Measurements from ENCODE around the gene GOLGB1.
"Not testable (repeated sequence)": the region's sequence is repeated elsewhere in the genome, so short reads cannot be mapped to it uniquely, and the experiment has no call there.

GOLGB1 gene

DNA sequence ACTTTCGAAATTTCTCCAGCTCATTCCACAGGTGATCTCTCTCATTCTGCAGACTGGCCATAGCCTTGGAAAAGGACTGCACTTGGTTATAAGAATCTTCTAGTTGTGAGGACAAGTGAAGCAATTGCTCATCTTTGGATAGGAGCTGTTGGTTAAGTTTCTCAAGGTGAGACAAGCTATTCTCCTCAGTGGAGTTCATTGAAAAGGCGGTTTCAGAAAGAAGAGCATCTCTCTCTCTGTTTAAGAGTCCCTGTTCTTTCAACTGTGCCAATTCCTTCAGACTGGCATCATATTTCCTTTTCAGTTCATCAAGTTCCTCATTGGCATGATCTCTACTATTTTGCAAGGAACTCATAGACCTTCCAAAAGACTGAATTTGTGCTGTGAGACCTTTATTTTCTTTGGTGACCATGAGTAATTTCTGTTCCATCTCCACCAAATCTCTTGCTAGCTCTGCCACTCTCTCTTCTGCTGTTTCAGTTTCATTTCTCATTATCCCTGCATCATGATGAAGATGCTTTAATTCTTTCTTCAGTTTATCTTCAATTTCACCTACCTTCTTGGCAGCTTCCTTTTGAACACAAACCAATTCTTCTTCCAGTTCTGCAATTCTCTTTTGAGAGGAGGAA is 58.6 kb downstream of the GOLGB1 start:
- peak in 1 of 5 donors; percentile 53 for DNase-seq

DNA sequence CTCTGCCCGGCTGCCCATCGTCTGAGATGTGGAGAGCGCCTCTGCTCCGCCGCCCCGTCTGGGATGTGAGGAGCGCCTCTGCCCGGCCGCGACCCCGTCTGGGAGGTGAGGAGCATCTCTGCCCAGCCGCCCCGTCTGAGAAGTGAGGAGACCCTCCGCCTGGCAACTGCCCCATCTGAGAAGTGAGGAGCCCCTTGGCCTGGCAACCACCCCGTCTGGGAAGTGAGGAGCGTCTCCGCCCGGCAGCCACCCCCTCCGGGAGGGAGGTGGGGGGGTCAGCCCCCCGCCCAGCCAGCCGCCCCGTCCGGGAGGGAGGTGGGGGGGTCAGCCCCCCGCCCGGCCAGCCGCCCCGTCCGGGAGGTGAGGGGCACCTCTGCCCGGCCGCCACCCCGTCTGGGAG is 60.8 kb downstream of the GOLGB1 start:
- not testable (repeated sequence) for DNase-seq

DNA sequence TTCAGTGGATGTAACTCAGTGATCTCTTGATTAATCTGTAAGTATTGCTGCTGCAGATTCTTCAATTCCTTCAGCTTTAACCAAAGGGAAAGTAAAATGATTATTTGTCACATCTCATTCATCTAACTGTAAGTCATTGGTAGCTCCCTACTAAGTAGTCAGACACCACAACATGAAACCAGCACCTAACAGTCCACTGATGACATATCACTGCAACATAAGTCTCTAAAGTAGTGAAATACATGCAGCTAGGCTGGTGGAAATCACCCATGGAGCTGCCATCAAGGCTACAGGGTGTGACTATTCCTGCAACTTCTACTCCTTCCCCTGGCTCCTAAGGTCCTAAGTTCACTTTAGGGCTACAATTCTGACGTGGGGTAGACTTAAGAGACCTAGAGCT is 67.7 kb downstream of the GOLGB1 start:
- DNase-seq, result peak in 1 of 5 donors; percentile 38

DNA sequence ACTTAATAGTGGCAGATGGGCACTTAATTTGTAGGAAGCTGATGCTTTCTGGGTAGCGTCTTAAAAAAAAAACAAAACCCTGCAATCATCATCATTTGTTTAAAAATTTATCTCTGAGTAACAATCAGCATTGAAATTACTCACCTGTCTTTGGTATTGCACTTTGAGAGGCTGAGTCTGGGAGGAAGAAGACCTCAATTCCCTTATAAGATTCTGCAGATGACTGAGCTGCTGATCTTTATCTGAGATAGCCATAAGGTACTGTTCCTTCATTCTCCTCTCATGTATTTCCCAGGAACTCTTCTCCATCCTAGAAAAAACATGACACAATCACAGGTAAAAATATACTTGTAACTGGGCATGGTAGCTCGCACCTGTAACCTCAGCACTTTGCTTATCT is 72.4 kb downstream of the GOLGB1 start:
- DNase-seq, result no peak

DNA sequence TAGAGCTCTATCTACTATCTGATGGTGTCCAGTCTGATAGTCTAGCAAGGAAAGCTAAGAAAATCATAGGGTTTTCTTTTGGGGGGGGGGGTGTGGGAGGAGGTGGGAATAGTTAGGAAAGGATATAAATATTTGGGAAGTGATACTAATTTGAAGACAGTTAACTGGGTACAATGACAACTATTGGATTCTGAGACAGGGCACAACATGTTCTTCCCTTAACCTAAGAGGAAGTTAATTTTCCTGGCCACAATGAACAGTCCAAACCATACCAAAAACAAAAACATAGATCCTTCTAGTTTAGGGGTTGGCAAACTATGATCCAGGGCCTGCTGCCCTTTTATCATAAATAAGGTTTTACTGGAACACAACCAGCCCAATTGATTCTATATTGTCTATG is 78.9 kb downstream of the GOLGB1 start:
- DNase-seq, result no peak

DNA sequence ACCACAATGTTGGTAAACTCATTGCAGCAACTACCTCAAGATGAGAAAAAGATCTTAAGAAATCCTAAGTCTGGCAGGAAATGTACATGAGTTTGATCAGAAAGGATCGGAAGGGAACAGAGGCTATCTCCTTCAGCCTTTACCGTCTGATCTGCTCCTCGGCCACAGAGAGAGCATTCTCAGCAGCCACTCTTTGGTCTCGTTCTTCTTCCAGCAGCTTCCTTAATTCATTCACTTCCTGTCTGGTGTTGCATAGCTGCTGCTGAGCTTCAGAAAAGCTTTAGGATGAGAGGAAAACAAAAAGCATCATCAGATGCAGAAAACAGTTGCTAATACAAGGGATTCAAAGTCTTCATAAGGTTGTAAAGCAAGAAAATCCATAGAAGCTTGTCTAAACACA is 82.2 kb downstream of the GOLGB1 start:
- no peak for DNase-seq

DNA sequence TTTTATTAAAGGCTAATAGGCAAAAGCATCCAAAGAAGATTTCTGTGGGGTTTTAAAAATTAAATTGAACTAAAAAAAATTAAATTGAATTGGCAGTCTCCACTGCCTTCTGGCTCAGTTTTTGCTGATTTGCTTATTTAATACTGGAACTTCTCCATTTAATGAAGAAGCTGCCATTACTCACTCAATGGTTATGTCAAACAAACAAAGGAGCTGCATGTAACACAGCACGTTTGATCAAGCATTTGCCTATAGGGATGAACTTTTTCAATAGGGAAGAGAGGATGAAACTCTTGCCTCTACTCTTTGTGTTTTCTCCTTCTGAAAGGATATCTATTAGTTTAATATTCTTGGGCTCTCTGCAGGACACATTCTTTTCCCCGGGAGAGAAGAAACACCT is 84.1 kb downstream of the GOLGB1 start:
- DNase-seq, result no peak

DNA sequence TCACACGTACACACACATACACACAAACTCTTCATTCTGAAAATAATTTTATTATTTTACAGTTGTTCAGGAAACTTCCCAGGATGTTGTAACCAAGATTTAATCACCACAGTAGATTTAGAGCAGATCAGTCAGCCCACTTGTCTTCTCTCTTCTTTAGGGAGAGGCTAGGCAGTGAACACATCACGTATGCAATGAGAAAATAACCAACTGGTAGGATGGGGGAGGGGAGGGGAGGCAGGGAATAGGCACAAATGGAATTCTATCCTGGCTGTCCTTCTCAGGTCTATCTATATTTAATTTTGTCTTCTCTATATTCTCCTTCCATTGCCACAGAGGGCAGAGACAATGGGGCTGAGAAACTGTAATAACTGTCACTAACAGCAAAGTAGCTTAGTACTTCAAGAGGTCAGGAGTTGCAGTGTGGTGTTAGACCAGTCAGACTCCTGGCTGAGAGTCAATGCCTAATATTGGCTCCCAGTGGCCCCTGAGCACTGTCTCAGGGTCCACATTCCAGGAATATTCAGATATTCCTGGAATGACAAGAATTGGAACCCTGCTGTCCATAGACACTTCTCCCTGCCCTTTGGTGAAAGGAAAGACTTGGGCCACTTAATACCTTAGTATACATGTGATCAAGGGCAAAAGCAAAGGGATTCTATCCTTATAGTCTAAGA is 86.2 kb downstream of the GOLGB1 start:
- DNase-seq, result no peak

DNA sequence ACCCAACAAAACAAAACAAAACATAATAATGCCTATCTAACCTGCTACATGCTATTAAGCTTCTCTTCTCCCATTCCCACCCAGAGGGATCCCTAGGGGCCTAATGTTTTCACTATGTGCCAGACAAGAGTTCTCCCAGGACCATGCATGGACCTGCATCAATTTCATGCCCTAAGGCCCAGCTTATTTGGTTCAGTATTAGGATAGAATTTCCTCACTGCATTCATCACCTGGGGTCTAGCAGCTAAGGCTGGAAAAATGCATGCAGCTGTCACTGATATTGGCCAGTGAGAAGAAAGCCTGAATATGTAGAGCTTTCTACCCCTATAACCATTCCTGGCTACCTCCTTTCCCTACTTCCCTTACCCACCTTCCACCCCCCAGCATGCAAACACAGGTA is 86.8 kb downstream of the GOLGB1 start:
- no peak for DNase-seq

DNA sequence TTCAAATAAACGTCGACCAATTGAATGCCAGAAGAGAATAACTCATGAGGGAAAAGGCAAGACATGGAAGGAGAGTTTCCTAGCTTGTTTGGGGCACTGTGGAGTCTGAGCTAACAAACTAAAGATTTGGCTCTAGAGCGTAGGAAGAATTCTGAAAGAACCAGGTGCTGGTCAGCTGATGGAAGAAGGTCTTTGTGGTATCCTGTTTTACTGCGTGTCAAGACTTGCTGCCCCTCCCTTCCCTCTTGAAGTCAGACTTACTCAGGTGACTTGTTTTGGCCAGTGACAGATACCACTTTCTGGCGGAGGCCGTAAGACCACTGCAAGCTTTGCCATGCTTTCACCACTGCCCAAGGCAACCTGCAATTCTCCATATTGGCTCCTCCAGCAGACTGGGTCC is 88.2 kb downstream of the GOLGB1 start:
- peak in 1 of 5 donors; percentile 13 for DNase-seq

DNA sequence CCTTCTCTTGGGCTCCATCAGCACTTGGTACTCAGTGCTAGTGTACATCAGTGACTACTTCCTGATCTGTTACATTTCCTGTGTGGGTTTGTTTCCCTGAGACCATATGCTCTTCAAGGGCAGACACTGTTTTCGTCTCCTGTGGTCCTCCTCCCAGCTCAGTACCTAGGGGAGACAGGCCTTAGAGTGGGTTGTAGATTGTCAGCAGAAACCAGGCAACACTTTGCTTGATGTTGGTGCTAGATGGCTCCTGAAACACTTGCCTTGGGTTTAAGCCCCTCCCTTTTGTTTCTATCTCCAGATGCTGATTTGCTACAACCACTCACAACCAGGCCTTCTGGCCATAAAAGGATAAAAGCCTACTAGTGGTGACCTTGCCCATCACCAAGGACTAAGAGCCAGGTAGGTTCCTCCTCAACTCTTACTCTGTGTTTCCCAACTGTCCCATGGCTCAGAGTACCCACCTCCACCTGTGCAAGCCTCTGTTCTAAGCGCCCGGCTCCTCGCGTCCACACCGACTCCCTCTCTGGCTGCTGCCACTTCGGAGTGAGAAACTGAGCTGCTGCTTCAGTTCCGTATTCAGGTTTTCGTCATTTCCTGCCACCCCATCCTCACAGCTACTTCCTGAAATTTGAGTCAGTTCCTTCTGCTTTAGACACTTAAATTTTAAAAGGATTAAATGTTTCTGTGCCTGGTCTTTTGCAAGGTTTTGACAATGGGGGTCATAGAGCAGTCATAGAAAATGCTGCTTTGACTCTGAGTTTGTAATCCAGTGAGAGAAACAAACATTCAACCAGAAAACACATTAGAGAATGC is 89.0 kb downstream of the GOLGB1 start, which contains the start of gene HCLS1:
TSS of gene HCLS1 (minus strand) at position 548 of the 816 bp plus-strand sequence. CDS start 2,556 bp downstream, outside the sequence.
- DNase-seq, result peak; percentile 34 to 90 (median 54)

DNA sequence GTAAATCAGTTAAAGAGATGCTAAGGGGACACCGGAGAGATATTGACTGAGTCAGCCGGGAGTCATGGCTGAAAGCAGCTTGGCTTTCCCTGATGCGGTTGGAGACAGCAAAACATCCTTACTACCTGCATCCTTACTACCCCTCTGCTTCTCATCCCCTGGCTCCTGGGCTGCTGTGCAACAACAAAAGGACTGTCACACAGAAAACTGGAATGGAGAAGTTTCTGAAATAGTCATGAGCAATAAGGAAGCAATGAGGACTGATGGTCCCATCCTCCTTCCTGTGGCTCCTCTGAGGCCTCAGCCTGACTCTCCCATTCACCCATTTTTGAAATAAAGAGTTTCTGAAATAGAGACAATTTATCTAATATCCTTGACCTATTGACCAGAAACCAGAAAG is 90.0 kb downstream of the GOLGB1 start:
- DNase-seq, result peak in 1 of 5 donors; percentile 11

DNA sequence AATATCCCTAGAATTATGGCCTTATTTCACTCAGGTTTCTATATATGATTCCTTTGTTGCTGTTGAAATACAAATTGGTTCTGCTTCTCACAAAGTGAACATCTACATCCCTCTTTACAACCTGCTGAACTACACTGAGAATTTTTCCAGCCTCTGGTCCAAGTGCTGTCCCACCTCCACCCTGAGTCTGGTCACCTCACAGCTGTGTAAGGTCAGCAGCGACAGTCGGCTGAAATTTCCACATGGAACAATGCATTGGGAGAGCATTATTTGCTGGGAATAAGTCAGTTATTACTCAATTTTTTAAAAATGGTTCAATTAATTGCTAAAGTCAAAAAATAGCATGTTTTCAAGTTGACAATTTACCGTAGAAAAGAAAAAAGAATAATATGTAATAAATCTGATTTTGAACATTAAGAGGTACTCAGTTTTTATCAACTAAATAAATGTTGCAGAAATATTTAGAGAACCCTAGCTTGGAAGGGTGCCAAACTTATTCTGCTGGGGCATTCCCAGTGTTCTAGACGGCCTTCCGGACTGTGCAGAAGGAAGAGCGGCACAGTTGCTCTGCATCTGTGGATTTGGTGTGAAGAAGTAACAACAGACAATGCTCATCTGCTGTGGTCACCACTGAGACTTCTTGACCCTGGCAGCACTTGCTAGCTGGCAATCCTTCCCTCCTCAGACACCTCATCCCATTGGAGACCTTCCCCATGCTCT is 90.7 kb downstream of the GOLGB1 start:
- no peak for DNase-seq

DNA sequence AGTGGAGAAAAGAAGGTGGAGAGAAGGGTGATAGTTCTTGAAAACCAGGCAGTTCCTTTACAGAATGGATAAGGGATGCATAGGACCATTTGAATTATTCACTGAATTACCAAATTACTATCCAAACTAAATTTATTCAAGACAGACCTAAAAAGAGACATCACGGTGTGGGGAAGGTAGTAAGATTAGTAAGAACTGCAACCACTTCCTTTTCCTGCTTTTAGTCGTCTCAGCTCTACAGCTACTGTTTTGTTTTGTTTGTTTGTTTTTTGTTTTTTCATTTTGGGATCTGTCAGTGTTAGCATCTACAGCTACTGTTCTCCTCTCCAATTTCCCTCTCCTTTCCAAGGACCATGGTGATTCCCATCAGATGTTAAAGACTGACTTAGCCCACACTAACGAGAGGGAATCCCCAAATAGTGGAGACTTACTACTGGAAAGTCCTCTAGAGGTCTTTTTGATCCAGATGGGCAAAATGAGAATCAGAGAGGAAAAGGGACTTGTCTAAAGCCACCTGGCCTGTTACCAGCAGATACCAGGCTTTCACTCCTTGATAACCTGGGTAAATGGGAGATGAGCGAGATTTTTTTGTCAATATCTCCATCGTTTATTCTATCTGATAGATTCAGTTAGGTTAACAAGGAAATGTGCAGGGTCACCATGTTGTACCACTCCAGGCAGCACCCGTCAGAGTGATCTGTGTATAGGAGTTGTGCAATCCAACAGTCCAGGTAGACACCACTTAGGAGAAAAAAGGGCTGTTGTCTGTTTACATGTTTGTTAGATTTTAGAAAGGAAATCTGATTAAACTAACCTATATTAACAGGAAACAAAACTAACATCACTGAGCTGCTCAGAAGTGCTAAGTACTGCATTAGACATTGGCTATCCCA is 94.8 kb downstream of the GOLGB1 start:
- peak in 1 of 5 donors; percentile 77 for DNase-seq

DNA sequence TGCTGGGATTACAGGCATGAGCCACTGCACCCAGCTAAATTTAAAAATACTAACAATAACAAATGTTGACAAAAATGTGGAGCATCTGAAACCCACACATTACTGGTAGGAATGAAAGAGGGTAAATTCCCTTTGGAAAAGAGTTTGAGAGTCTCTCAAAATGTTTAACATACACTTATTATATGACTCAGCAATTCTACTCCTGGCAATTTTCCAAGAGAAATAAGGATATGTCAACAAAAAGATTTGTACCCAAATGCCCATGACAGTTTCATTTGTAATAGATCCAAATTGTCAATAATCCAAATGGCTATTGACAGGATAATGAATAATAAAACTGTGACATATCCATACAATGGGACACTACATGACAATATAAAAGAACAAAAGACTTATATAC is 97.9 kb downstream of the GOLGB1 start:
- no peak for DNase-seq

DNA sequence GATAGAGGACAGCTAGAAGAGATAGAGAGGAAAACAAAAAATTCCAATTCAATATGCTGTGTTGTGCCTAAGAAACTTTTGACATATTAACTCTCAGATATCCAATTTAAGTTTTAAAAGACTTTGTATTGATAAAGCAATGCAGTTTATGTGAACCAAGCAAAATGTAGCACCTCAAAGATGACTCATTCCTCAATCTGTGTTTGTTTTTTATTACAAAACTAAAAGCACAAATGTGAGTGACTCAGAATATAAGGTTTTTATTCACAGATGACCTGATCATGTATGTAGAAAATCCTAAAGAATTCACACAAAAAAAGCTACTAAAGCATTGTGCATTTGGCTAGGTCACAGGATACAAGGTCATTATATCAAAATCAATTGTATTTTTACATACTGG is 99.9 kb downstream of the GOLGB1 start:
- DNase-seq, result no peak

DNA sequence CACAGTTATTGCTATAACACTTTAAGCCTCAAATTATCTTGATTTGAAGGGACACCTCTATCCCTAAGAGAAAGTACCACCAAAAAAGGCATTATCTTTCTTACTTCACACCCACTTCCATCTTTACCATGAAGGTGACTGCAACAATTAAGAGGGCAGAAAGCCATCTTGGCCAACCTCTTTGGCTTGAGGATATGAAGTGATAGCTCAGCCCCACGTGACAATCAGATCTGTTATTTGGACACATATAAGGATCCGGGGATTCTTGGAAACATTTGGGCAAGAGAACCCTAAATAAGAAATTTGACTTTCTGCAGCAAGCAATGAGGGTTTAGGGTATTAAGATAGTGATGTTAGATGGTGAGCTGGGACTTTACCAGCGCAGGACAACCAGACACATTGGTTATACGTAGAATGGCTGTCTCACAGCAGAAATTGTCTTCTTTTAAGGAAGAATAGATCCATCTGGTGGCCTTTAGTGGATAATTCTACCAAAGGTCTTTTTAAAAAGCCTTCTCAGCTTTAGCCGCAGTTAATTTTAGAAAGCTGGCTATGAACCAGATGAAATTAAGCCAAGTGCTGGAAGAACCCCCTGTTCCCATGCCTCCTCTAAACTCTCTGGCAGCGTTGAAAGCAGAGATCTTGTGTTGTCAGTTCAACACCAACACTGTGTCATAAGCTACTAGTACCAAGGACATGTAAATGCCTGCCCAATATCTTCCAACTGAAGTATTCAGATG is 101.2 kb downstream of the GOLGB1 start:
- no peak for DNase-seq

DNA sequence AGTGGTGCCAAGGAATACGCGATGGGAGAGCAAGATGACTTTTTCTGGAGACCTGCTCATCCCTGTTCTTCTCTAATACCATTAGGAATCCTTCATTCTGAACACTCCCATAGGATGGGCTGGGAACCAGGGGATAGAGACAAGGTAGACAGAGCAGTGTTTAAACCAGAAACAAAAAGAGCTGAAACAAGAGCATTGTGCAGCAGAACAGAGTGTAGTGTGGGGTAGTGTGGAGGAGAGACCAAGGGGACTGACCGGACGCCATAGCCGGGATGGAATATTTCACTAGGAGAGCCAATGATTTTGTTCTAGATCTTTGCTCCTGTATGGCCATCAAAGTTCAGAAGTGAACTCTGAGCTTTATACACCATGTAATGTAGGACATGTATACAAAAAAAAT is 104.5 kb downstream of the GOLGB1 start:
- DNase-seq, result no peak

DNA sequence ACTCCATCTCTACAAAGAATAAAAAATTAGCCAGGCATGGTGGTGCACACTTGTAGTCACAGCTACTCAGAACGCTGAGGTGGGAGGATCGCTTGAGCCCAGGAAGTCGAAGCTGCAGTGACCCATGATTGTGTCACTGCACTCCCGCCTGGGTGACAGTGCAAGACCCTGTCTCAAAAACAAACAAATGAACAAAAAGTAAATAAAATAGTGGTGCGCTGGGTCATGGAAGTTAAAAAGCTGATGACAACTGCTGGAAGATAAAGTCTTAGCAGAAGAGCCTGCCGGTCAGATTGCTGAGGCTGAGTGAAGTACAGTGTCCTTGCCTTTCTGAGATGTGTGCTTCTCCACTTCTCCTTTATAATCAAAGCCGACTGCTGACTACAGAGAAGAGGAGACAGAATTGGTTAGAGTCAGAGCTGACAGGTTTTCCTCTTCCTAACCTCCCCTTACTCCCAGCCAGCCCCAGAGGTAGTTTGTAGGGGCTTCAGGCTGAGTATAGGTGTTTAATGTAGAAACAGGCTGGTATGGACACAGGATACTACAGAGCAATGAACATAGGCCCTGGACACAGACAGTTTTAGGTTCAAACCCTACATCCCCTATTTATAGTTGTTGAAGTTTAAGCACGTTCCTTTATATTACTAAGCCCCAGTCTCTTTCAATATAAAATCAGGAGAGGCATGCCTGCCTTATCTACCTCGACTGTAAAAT is 106.8 kb downstream of the GOLGB1 start:
- DNase-seq, result no peak

DNA sequence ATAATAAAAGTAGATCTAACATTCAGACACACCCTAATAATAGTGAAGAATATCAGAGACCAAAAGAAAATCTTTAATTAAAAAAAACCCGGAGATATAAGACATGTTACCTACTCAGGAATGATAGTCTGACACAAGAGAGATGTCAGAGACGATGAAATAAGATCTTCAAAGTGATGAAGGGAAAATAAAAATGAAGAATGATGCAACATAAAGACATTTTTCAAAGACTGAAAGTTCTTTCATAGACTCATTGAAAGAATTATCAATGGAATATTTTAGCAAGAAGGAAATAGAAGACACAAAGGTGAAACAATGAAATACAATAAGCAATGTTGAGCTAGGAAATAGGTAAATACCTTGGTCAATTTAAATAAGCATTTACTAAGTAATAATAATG is 108.4 kb downstream of the GOLGB1 start:
- DNase-seq, result no peak

DNA sequence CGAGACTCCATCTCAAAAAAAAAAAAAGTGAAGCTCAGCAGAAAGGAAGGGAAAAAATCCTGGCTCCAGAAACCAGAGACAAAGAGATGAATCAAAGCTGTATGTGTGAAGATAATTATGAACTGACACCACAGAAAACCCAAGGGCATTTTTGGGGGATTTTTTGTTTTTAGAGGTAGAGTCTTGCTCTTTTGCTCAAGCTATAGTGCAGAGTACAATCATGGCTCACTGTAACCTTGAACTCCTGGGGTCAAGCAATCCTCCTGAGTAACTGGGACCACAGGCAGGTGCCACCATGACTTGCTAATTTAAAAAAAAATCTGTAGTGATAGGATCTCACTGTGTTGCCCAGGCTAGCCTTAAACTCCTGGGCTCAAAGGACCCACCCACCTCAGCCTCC is 111.6 kb downstream of the GOLGB1 start:
- no peak for DNase-seq
